GM23338 (cell line): ENCODE data around the gene HOXC5.
A peak's percentile ranks its signal among the peaks of the same experiment; 100 is the strongest.
"Not testable (repeated sequence)": the region's sequence is repeated elsewhere in the genome, so short reads cannot be mapped to it uniquely, and the experiment has no call there.

Experiments used
- CREB1 ChIP-seq: fragments of 250-450 bp; sonication (Bioruptor Pico); IDR thresholded peaks from 2 replicates; pipeline ENCODE4 v1.5.0; 2020; ENCODE audit warnings: low read depth, mild to moderate bottlenecking, moderate library complexity
- EZH2 ChIP-seq: fragments of 200-600 bp; sonication (generic); IDR thresholded peaks from one replicate; pipeline ENCODE4 v1.8.0; 2017; ENCODE audit warnings: antibody characterized with exemption, mild to moderate bottlenecking, low read depth; ENCODE audit not compliant: unreplicated experiment
- EZH2phosphoT487 ChIP-seq: fragments of 200-600 bp; sonication (generic); IDR thresholded peaks from one replicate; pipeline ENCODE4 v1.8.1; 2018; ENCODE audit warnings: antibody characterized with exemption; ENCODE audit not compliant: unreplicated experiment
- JUNB ChIP-seq: IDR thresholded peaks from one replicate; pipeline ENCODE4 v1.6.1; 2016; ENCODE audit warnings: antibody characterized with exemption; ENCODE audit not compliant: unreplicated experiment
- NANOG ChIP-seq: IDR thresholded peaks from 2 replicates; pipeline ENCODE4 v1.6.1; 2016; ENCODE audit warnings: antibody characterized with exemption, borderline replicate concordance
- POLR2AphosphoS5 ChIP-seq: IDR thresholded peaks from 2 replicates; pipeline ENCODE4 v1.6.1; 2016; ENCODE audit warnings: antibody characterized with exemption, low read depth
- STAT1 ChIP-seq: IDR thresholded peaks from one replicate; pipeline ENCODE4 v1.6.1; 2016; ENCODE audit warnings: antibody characterized with exemption; ENCODE audit not compliant: unreplicated experiment
- ZNF114 ChIP-seq: fragments of 250-450 bp; sonication (Bioruptor Pico); IDR thresholded peaks from 2 replicates; pipeline ENCODE4 v1.5.0; 2020; ENCODE audit warnings: mild to moderate bottlenecking, moderate library complexity
- ZNF331 ChIP-seq: fragments of 250-450 bp; sonication (Bioruptor Pico); IDR thresholded peaks from 2 replicates; pipeline ENCODE4 v1.5.0; 2020; ENCODE audit warnings: low read depth, mild to moderate bottlenecking, moderate library complexity
- TF ChIP-seq, protein P1 (sequence below), 2 experiments: fragments of 200-600 bp in 1 of 2; sonication (generic) in 1 of 2; conservative IDR thresholded peaks; 2 replicates each; pipeline versions ENCODE4 v1.5.1 to v1.6.1; 2016 to 2017; ENCODE audit warnings: antibody characterized with exemption in 2 of 2, low read depth in 2 of 2, mild to moderate bottlenecking in 2 of 2, moderate library complexity in 1 of 2
- TF ChIP-seq, protein P2 (sequence below): IDR thresholded peaks from one replicate; pipeline ENCODE4 v1.6.1; 2018; ENCODE audit warnings: antibody characterized with exemption; ENCODE audit not compliant: unreplicated experiment
- TF ChIP-seq, protein P3 (sequence below): IDR thresholded peaks from 2 replicates; pipeline ENCODE4 v1.6.1; 2016; ENCODE audit warnings: antibody characterized with exemption
- TF ChIP-seq, protein P4 (sequence below): fragments of 250-450 bp; sonication (Bioruptor Pico); IDR thresholded peaks from 2 replicates; pipeline ENCODE4 v1.5.0; 2020; ENCODE audit warnings: mild to moderate bottlenecking, moderate library complexity

DNA sequence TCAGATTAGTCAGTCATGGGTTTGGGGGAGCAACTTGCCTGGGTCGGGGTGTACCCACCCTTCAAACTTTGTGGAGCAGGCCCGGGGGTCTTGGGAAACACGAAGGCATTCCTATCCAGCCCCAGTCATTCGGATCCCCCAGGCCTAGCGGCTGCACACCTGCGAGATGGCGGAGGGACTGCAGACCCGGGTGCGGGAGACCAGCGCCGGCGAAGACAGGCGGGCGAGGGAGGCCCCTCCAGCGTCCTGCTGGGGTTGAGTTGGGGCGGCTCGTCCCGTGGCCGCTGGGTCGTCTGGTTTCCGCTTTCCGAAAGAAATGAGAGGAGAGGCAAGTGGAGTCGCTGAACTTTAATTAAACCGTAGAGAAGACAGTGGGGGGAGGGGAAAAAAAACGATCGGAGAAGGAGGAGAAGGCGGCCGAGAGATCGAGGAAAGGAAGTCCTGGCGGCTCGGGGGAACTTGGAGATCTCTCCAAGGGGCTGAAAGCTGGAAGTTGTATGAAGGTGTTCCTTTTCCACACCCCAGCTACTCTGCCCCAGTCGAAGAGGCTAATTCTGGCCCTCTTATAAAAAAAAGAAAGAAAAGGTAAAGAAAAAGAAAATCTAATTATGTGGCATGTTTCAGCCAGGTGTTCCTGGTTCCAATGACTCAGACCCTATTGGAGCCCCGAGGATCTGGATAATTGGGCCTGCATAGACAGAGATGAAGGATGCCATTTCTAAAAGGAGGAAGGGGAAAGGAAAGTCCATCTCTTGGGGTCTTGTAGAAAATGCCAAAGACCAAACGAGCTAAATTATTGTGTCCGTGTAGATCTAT lies 48.9 kb downstream of the HOXC5 start:
- TF ChIP-seq CREB1 (CRISPR knock-in tag); POLR2AphosphoS5; ZNF331 (CRISPR knock-in tag); JUNB; STAT1; ZNF114 (CRISPR knock-in tag); NANOG: not testable (repeated sequence)
- TF ChIP-seq EZH2 (peak; percentile 70), EZH2phosphoT487 (peak; percentile 45)
- TF ChIP-seq, protein P1, sequence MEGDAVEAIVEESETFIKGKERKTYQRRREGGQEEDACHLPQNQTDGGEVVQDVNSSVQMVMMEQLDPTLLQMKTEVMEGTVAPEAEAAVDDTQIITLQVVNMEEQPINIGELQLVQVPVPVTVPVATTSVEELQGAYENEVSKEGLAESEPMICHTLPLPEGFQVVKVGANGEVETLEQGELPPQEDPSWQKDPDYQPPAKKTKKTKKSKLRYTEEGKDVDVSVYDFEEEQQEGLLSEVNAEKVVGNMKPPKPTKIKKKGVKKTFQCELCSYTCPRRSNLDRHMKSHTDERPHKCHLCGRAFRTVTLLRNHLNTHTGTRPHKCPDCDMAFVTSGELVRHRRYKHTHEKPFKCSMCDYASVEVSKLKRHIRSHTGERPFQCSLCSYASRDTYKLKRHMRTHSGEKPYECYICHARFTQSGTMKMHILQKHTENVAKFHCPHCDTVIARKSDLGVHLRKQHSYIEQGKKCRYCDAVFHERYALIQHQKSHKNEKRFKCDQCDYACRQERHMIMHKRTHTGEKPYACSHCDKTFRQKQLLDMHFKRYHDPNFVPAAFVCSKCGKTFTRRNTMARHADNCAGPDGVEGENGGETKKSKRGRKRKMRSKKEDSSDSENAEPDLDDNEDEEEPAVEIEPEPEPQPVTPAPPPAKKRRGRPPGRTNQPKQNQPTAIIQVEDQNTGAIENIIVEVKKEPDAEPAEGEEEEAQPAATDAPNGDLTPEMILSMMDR (conservative IDR thresholded peaks at IDR 0.05; ENCODE audit: low read depth in 2 of 2) = not testable (repeated sequence)
- TF ChIP-seq, protein P2, sequence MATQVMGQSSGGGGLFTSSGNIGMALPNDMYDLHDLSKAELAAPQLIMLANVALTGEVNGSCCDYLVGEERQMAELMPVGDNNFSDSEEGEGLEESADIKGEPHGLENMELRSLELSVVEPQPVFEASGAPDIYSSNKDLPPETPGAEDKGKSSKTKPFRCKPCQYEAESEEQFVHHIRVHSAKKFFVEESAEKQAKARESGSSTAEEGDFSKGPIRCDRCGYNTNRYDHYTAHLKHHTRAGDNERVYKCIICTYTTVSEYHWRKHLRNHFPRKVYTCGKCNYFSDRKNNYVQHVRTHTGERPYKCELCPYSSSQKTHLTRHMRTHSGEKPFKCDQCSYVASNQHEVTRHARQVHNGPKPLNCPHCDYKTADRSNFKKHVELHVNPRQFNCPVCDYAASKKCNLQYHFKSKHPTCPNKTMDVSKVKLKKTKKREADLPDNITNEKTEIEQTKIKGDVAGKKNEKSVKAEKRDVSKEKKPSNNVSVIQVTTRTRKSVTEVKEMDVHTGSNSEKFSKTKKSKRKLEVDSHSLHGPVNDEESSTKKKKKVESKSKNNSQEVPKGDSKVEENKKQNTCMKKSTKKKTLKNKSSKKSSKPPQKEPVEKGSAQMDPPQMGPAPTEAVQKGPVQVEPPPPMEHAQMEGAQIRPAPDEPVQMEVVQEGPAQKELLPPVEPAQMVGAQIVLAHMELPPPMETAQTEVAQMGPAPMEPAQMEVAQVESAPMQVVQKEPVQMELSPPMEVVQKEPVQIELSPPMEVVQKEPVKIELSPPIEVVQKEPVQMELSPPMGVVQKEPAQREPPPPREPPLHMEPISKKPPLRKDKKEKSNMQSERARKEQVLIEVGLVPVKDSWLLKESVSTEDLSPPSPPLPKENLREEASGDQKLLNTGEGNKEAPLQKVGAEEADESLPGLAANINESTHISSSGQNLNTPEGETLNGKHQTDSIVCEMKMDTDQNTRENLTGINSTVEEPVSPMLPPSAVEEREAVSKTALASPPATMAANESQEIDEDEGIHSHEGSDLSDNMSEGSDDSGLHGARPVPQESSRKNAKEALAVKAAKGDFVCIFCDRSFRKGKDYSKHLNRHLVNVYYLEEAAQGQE = not testable (repeated sequence)
- TF ChIP-seq, protein P3, sequence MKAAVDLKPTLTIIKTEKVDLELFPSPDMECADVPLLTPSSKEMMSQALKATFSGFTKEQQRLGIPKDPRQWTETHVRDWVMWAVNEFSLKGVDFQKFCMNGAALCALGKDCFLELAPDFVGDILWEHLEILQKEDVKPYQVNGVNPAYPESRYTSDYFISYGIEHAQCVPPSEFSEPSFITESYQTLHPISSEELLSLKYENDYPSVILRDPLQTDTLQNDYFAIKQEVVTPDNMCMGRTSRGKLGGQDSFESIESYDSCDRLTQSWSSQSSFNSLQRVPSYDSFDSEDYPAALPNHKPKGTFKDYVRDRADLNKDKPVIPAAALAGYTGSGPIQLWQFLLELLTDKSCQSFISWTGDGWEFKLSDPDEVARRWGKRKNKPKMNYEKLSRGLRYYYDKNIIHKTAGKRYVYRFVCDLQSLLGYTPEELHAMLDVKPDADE = not testable (repeated sequence)
- TF ChIP-seq, protein P4, sequence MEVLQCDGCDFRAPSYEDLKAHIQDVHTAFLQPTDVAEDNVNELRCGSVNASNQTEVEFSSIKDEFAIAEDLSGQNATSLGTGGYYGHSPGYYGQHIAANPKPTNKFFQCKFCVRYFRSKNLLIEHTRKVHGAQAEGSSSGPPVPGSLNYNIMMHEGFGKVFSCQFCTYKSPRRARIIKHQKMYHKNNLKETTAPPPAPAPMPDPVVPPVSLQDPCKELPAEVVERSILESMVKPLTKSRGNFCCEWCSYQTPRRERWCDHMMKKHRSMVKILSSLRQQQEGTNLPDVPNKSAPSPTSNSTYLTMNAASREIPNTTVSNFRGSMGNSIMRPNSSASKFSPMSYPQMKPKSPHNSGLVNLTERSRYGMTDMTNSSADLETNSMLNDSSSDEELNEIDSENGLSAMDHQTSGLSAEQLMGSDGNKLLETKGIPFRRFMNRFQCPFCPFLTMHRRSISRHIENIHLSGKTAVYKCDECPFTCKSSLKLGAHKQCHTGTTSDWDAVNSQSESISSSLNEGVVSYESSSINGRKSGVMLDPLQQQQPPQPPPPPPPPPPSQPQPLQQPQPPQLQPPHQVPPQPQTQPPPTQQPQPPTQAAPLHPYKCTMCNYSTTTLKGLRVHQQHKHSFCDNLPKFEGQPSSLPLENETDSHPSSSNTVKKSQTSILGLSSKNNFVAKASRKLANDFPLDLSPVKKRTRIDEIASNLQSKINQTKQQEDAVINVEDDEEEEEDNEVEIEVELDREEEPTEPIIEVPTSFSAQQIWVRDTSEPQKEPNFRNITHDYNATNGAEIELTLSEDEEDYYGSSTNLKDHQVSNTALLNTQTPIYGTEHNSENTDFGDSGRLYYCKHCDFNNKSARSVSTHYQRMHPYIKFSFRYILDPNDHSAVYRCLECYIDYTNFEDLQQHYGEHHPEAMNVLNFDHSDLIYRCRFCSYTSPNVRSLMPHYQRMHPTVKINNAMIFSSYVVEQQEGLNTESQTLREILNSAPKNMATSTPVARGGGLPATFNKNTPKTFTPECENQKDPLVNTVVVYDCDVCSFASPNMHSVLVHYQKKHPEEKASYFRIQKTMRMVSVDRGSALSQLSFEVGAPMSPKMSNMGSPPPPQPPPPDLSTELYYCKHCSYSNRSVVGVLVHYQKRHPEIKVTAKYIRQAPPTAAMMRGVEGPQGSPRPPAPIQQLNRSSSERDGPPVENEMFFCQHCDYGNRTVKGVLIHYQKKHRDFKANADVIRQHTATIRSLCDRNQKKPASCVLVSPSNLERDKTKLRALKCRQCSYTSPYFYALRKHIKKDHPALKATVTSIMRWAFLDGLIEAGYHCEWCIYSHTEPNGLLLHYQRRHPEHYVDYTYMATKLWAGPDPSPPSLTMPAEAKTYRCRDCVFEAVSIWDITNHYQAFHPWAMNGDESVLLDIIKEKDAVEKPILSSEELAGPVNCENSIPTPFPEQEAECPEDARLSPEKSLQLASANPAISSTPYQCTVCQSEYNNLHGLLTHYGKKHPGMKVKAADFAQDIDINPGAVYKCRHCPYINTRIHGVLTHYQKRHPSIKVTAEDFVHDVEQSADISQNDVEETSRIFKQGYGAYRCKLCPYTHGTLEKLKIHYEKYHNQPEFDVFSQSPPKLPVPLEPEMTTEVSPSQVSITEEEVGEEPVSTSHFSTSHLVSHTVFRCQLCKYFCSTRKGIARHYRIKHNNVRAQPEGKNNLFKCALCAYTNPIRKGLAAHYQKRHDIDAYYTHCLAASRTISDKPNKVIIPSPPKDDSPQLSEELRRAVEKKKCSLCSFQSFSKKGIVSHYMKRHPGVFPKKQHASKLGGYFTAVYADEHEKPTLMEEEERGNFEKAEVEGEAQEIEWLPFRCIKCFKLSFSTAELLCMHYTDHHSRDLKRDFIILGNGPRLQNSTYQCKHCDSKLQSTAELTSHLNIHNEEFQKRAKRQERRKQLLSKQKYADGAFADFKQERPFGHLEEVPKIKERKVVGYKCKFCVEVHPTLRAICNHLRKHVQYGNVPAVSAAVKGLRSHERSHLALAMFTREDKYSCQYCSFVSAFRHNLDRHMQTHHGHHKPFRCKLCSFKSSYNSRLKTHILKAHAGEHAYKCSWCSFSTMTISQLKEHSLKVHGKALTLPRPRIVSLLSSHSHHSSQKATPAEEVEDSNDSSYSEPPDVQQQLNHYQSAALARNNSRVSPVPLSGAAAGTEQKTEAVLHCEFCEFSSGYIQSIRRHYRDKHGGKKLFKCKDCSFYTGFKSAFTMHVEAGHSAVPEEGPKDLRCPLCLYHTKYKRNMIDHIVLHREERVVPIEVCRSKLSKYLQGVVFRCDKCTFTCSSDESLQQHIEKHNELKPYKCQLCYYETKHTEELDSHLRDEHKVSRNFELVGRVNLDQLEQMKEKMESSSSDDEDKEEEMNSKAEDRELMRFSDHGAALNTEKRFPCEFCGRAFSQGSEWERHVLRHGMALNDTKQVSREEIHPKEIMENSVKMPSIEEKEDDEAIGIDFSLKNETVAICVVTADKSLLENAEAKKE (CRISPR knock-in tag) = not testable (repeated sequence)
